ENCODE results near the gene CTXND1. TPM values are rescaled to one million over a fixed set of nuclear protein-coding genes. Genes with fewer than 3 reads are reported as not detected.
A peak's percentile ranks its signal among the peaks of the same experiment; 100 is the strongest.

CTXND1 gene
- polyA plus RNA-seq, 2 donors = 0.02 TPM; not detected in 1

- Histone ChIP-seq H3K4me3 (ENCODE audit: low read depth in 1 of 2, low read length in 2 of 2) (peak overlapping the region; percentile 74 to 81), H3K9me3 (ENCODE audit: control insufficient read depth in 2 of 2, insufficient read depth in 1 of 2, low read depth in 1 of 2, low read length in 1 of 2) (no peaks in the 10 kb centered on the region), H3K27ac (ENCODE audit: low read depth in 2 of 2, low read length in 1 of 2) (peak overlapping the region; percentile 73 to 75), H3K27me3 (ENCODE audit: control insufficient read depth in 1 of 2, insufficient read depth in 2 of 2, low read length in 2 of 2) (no peaks in the 10 kb centered on the region), H3K4me1 (ENCODE audit: control insufficient read depth in 2 of 2, insufficient read depth in 2 of 2, low read length in 1 of 2) (peaks cover 0 to 3% of the 10 kb centered on the region in 2 donors), H3K36me3 (ENCODE audit: control insufficient read depth in 2 of 2, insufficient read depth in 2 of 2, low read length in 1 of 2) (no peaks in the 10 kb centered on the region)
- WGBS, 2 donors = 1 to 4% methylated on average over 20 to 35 of the region's 41 CpGs
Observed at GRCh38 chr15:80152180-80152895, 99.7 kb downstream of the CTXND1 start.

GRCh38 chr15:80151576-80151975 is 100.4 kb downstream of the CTXND1 start:
- H3K4me1 ChIP-seq (ENCODE audit: control insufficient read depth in 2 of 2, insufficient read depth in 2 of 2, low read length in 1 of 2) = peaks cover 0 to 3% of the 10 kb centered on the region in 2 donors
- H3K4me3 ChIP-seq (ENCODE audit: low read depth in 1 of 2, low read length in 2 of 2) = no peak overlapping the region
- H3K36me3 ChIP-seq (ENCODE audit: control insufficient read depth in 2 of 2, insufficient read depth in 2 of 2, low read length in 1 of 2) = no peaks in the 10 kb centered on the region
- H3K27ac ChIP-seq (ENCODE audit: low read depth in 2 of 2, low read length in 1 of 2) = no peak overlapping the region
- 64% methylated on average over 3 of the region's 3 CpGs for WGBS, 2 donors
- H3K27me3 ChIP-seq (ENCODE audit: control insufficient read depth in 1 of 2, insufficient read depth in 2 of 2, low read length in 2 of 2) = no peaks in the 10 kb centered on the region
- no peaks in the 10 kb centered on the region for H3K9me3 ChIP-seq (ENCODE audit: control insufficient read depth in 2 of 2, insufficient read depth in 1 of 2, low read depth in 1 of 2, low read length in 1 of 2)

GRCh38 chr15:80151148-80151547 is 100.9 kb downstream of the CTXND1 start:
- Histone ChIP-seq H3K27me3 (ENCODE audit: control insufficient read depth in 1 of 2, insufficient read depth in 2 of 2, low read length in 2 of 2) (no peaks in the 10 kb centered on the region), H3K27ac (ENCODE audit: low read depth in 2 of 2, low read length in 1 of 2) (no peak overlapping the region), H3K4me3 (ENCODE audit: low read depth in 1 of 2, low read length in 2 of 2) (no peak overlapping the region), H3K4me1 (ENCODE audit: control insufficient read depth in 2 of 2, insufficient read depth in 2 of 2, low read length in 1 of 2) (peaks cover 0 to 3% of the 10 kb centered on the region in 2 donors), H3K9me3 (ENCODE audit: control insufficient read depth in 2 of 2, insufficient read depth in 1 of 2, low read depth in 1 of 2, low read length in 1 of 2) (no peaks in the 10 kb centered on the region), H3K36me3 (ENCODE audit: control insufficient read depth in 2 of 2, insufficient read depth in 2 of 2, low read length in 1 of 2) (no peaks in the 10 kb centered on the region)
- WGBS, 2 donors = 75 to 78% methylated on average over 6 of the region's 6 CpGs

Other genes with a start within 250 kb of the CTXND1 start
- gene ZFAND6, start 192.5 kb downstream of the CTXND1 start, polyA plus RNA-seq = 10 to 100 TPM; 37.4 to 47.0 TPM
- gene FAH, start 99.2 kb downstream of the CTXND1 start, polyA plus RNA-seq = 10 to 100 TPM; 13.8 to 15.9 TPM
- under 1 TPM; 0.33 to 0.94 TPM for gene ARNT2, start 152.2 kb upstream of the CTXND1 start, polyA plus RNA-seq

All from esophagus (tissue), 2 donors.